Gastrocnemius medialis (tissue), 4 donors: Measurements from ENCODE around the gene PAPPA2. TPM values are rescaled to one million over a fixed set of nuclear protein-coding genes. Genes with fewer than 3 reads are reported as not detected.

Experiments used
- ATAC-seq, 2 donors: fragments of 150-250 bp; one replicate each; pipeline ENCODE4 v1.9.1; 2016
- DNase-seq, 2 donors: peaks; one replicate each; pipeline ENCODE4 v3.0.0-alpha.2; 2019
- H3K27ac ChIP-seq, 4 donors: fragments of 200-600 bp; sonication (generic); 1 replicate in 1 of 4; 2 replicates in 3 of 4; pipeline ENCODE4 v1.5.1; 2016 to 2018; ENCODE audit warnings: mild to moderate bottlenecking in 2 of 4, moderate library complexity in 1 of 4
- H3K27me3 ChIP-seq, 3 donors: fragments of 200-600 bp; sonication (generic) in 2 of 3; 1 replicate in 1 of 3; 2 replicates in 2 of 3; pipeline versions ENCODE4 v1.5.1 to v1.6.0; 2016 to 2019; ENCODE audit warnings: mild to moderate bottlenecking in 1 of 3, moderate library complexity in 1 of 3
- H3K36me3 ChIP-seq, 2 donors: fragments of 200-600 bp; sonication (generic) in 1 of 2; one replicate each; pipeline ENCODE4 v1.5.1; 2017 to 2018
- H3K4me1 ChIP-seq, 2 donors: fragments of 200-600 bp; sonication (generic) in 1 of 2; one replicate each; pipeline ENCODE4 v1.5.1; 2016 to 2017; ENCODE audit warnings: mild to moderate bottlenecking in 2 of 2
- H3K4me3 ChIP-seq, 4 donors: fragments of 200-600 bp; sonication (generic) in 3 of 4; 1 replicate in 1 of 4; 2 replicates in 3 of 4; pipeline ENCODE4 v1.5.1; 2016 to 2019; ENCODE audit warnings: mild to moderate bottlenecking in 2 of 4
- H3K9me3 ChIP-seq, 3 donors: fragments of 200-600 bp; sonication (generic) in 2 of 3; 1 replicate in 1 of 3; 2 replicates in 2 of 3; pipeline ENCODE4 v1.5.1; 2016 to 2019
- CTCF ChIP-seq, 5 experiments: fragments of 450-650 bp in 3 of 5; fragments of 200-600 bp in 2 of 5; sonication (generic) in 2 of 5; IDR thresholded peaks in 4 of 5; conservative IDR thresholded peaks in 1 of 5; 1 replicate in 4 of 5; 2 replicates in 1 of 5; pipeline ENCODE4 v1.5.1; 2016 to 2019; ENCODE audit warnings: antibody characterized with exemption in 5 of 5, mild to moderate bottlenecking in 3 of 5, moderate library complexity in 3 of 5
- POLR2A ChIP-seq, 2 donors: fragments of 450-650 bp; IDR thresholded peaks; one replicate each; pipeline ENCODE4 v1.6.1; 2017; ENCODE audit warnings: antibody characterized with exemption in 2 of 2, mild to moderate bottlenecking in 2 of 2, moderate library complexity in 2 of 2
- in situ Hi-C, 4 donors: fragments of 200-750 bp; cut with MboI; loops; one replicate each; pipeline versions ENCODE4 v1.15.0 to v1.8.0; 2017; ENCODE audit warnings: low sequenced_read_pairs in 4 of 4
- intact Hi-C: fragments of 100-400 bp; cut with DNase I; formaldehyde crosslinking; loops from one replicate; pipeline ENCODE4 v1.15.1; 2023; ENCODE audit warnings: low total_unique reads
- total RNA-seq, 4 donors: library from RNA; depleted of rRNA; stranded (reverse); fragments of >200 nt; gene quantifications; one replicate each; pipeline versions ENCODE4 v1.1.0 to v1.2.3, GENCODE V29; 2016

The PAPPA2 gene
- total RNA-seq, 4 donors from 2014 or later, result 0.11 TPM; not detected in 3

GRCh38 chr1:176543360-176544129 lies 80.6 kb downstream of the PAPPA2 start:
- in situ Hi-C loops, result no loop called here

GRCh38 chr1:176545034-176545639 lies 82.2 kb downstream of the PAPPA2 start:
- in situ Hi-C loops (no loop called here), intact Hi-C loops (no loop called here)
- no peaks in the 10 kb centered on the region for H3K9me3 ChIP-seq
- no peak for TF ChIP-seq POLR2A (IDR thresholded peaks at IDR 0.05)
- no peak for TF ChIP-seq CTCF (IDR thresholded peaks at IDR 0.05 in 4 of 5, conservative IDR thresholded peaks at IDR 0.05 in 1 of 5)
- no peak overlapping the region for H3K4me3 ChIP-seq
- H3K27ac ChIP-seq, result no peak overlapping the region
- H3K27me3 ChIP-seq, result peaks cover 0 to 6% (median 0%) of the 10 kb centered on the region in 3 donors
- H3K36me3 ChIP-seq, result no peaks in the 10 kb centered on the region
- no peaks in the 10 kb centered on the region for H3K4me1 ChIP-seq
- ATAC-seq, result no peak
- no peak for DNase-seq

More at GRCh38 chr1:176543360-176544129, 80.6 kb downstream of the PAPPA2 start:
- no peak overlapping the region for H3K4me3 ChIP-seq
- H3K27ac ChIP-seq, result no peak overlapping the region
- ATAC-seq, result no peak
- no peaks in the 10 kb centered on the region for H3K36me3 ChIP-seq
- TF ChIP-seq CTCF (IDR thresholded peaks at IDR 0.05 in 4 of 5, conservative IDR thresholded peaks at IDR 0.05 in 1 of 5), result no peak
- no peak for TF ChIP-seq POLR2A (IDR thresholded peaks at IDR 0.05)
- DNase-seq, result no peak
- no peaks in the 10 kb centered on the region for H3K4me1 ChIP-seq
- H3K9me3 ChIP-seq, result no peaks in the 10 kb centered on the region
- intact Hi-C loops, result no loop called here
- peaks cover 0 to 6% (median 0%) of the 10 kb centered on the region in 3 donors for H3K27me3 ChIP-seq

GRCh38 chr1:176546825-176547224 lies 83.8 kb downstream of the PAPPA2 start:
- Histone ChIP-seq H3K4me3 (no peak overlapping the region), H3K4me1 (no peaks in the 10 kb centered on the region), H3K27ac (no peak overlapping the region), H3K9me3 (no peaks in the 10 kb centered on the region), H3K27me3 (peaks cover 0 to 16% (median 3%) of the 10 kb centered on the region in 3 donors), H3K36me3 (no peaks in the 10 kb centered on the region)
- TF ChIP-seq POLR2A (IDR thresholded peaks at IDR 0.05) (no peak), CTCF (IDR thresholded peaks at IDR 0.05 in 4 of 5, conservative IDR thresholded peaks at IDR 0.05 in 1 of 5) (no peak)
- in situ Hi-C loops, result no loop called here
- ATAC-seq, result no peak
- intact Hi-C loops, result no loop called here
- DNase-seq, result no peak

- in situ Hi-C loops, result loop anchor here in 2 of 4 donors (5.0 to 25.0 kb wide), 4 partner anchors 136 to 334 kb away; no protein-coding TSS in a partner anchor
Measured at GRCh38 chr1:176551146-176551545, 88.2 kb downstream of the PAPPA2 start.

More at GRCh38 chr1:176551146-176551545, 88.2 kb downstream of the PAPPA2 start:
- Histone ChIP-seq H3K27ac (no peak overlapping the region), H3K27me3 (peaks cover 11 to 36% (median 12%) of the 10 kb centered on the region in 3 donors), H3K9me3 (no peaks in the 10 kb centered on the region), H3K4me3 (no peak overlapping the region), H3K36me3 (no peaks in the 10 kb centered on the region), H3K4me1 (no peaks in the 10 kb centered on the region)
- no peak for TF ChIP-seq POLR2A (IDR thresholded peaks at IDR 0.05)
- no peak for TF ChIP-seq CTCF (IDR thresholded peaks at IDR 0.05 in 4 of 5, conservative IDR thresholded peaks at IDR 0.05 in 1 of 5)
- ATAC-seq (no peak), DNase-seq (no peak)
- intact Hi-C loops, result no loop called here
